A673 (cell line): ENCODE results near the gene LRRC71. TPM values are rescaled to one million over a fixed set of nuclear protein-coding genes. Genes with fewer than 3 reads are reported as not detected.

Source experiments
- BruUV-seq: library from RNA; stranded (reverse); fragments of 400-500 nt; replicated peaks from 2 replicates; lab custom pipeline; 2021; lab: Mats Ljungman, UMichigan
- CTCF ChIA-PET: fragments of 300-600 bp; sonication (Branson Sonifier 250); formaldehyde crosslinking; loops from one replicate; lab custom pipeline; 2022; ENCODE audit warnings: antibody characterized with exemption; lab: Charles Lee
- POLR2A ChIA-PET: fragments of 300-600 bp; sonication (Branson Sonifier 250); formaldehyde crosslinking; loops from one replicate; lab custom pipeline; 2022; ENCODE audit warnings: antibody characterized with exemption; ENCODE audit not compliant: low non-redundant PET; lab: Charles Lee
- DNase-seq: peaks from one replicate; pipeline ENCODE4 v3.0.0-alpha.2; 2015; ENCODE audit warnings: low spot score
- H3K27ac ChIP-seq: fragments of 200-600 bp; sonication (generic); 2 replicates; pipeline ENCODE4 v1.5.1; 2016; ENCODE audit warnings: mixed run types, low read depth, mild to moderate bottlenecking, mixed read lengths, antibody characterized with exemption, low read length; ENCODE audit not compliant: poor library complexity, severe bottlenecking
- H3K27me3 ChIP-seq: fragments of 200-600 bp; sonication (generic); replicated peaks from 2 replicates; pipeline ENCODE4 v1.6.1; 2017; ENCODE audit warnings: mixed run types, low read depth, mild to moderate bottlenecking, mixed read lengths, antibody characterized with exemption, low read length; ENCODE audit not compliant: insufficient read depth, poor library complexity
- H3K36me3 ChIP-seq: fragments of 200-600 bp; sonication (generic); 2 replicates; pipeline ENCODE4 v1.6.1; 2016; ENCODE audit warnings: mixed run types, mild to moderate bottlenecking, mixed read lengths, antibody characterized with exemption, low read length; ENCODE audit not compliant: insufficient read depth, poor library complexity, severe bottlenecking
- H3K4me1 ChIP-seq: fragments of 200-600 bp; sonication (generic); 2 replicates; pipeline ENCODE4 v1.6.1; 2017; ENCODE audit warnings: mixed run types, mild to moderate bottlenecking, mixed read lengths, antibody characterized with exemption, low read length; ENCODE audit not compliant: insufficient read depth, poor library complexity, severe bottlenecking
- H3K4me3 ChIP-seq: fragments of 200-600 bp; sonication (generic); 2 replicates; pipeline ENCODE4 v1.5.1; 2016; ENCODE audit warnings: low read depth, mixed run types, mild to moderate bottlenecking, mixed read lengths, low read length; ENCODE audit not compliant: poor library complexity, severe bottlenecking
- H3K9me3 ChIP-seq: fragments of 200-600 bp; sonication (generic); 2 replicates; pipeline ENCODE4 v1.6.1; 2016; ENCODE audit warnings: mixed run types, low read depth, mild to moderate bottlenecking, mixed read lengths, antibody characterized with exemption, low read length; ENCODE audit not compliant: poor library complexity, severe bottlenecking
- CTCF ChIP-seq: fragments of 300-800, 200-600 bp; sonication (generic); conservative IDR thresholded peaks from 2 replicates; pipeline ENCODE4 v1.5.1; 2017; ENCODE audit warnings: low read depth, mild to moderate bottlenecking, antibody characterized with exemption, low read length, moderate library complexity, mixed read lengths
- EZH2 ChIP-seq: fragments of 200-600 bp; sonication (generic); IDR thresholded peaks from 2 replicates; pipeline ENCODE4 v1.6.1; 2017; ENCODE audit warnings: borderline replicate concordance, low read depth, mild to moderate bottlenecking, mixed read lengths, antibody characterized with exemption, low read length; ENCODE audit not compliant: poor library complexity, severe bottlenecking
- intact Hi-C: fragments of 100-400 bp; cut with micrococcal nuclease; formaldehyde crosslinking; loops from one replicate; pipeline ENCODE4 v1.10.0; 2022; ENCODE audit not compliant: unreplicated experiment
- total RNA-seq: library from RNA; stranded (reverse); gene quantifications from 2 replicates; pipeline ENCODE4 v1.2.3, GENCODE V29; 2021

Gene LRRC71
- total RNA-seq, 1 experiment from 2014 or later: not detected

- intact Hi-C loops: no loop called here
- CTCF ChIA-PET: interaction anchor here (0.6 kb wide), 1 partner anchor 42 kb away, joined by 4 read pairs; no protein-coding TSS in a partner anchor
- DNase-seq: no peak
- no peaks in the 10 kb centered on the region for H3K27me3 ChIP-seq
- POLR2A ChIA-PET: interaction anchor here (0.5 kb wide), 1 partner anchor 115 kb away, joined by 3 read pairs; no protein-coding TSS in a partner anchor
- no TSS peak for BruUV-seq
- no peak overlapping the region for H3K4me3 ChIP-seq
- no peaks in the 10 kb centered on the region for H3K4me1 ChIP-seq
- H3K27ac ChIP-seq: no peak overlapping the region
- peaks cover 5% of the 10 kb centered on the region for H3K36me3 ChIP-seq
- TF ChIP-seq EZH2 (no peak), CTCF (no peak)
- H3K9me3 ChIP-seq: no peaks in the 10 kb centered on the region
Observed at GRCh38 chr1:156936721-156937220, 16.3 kb downstream of the LRRC71 start.

- Histone ChIP-seq H3K27ac (no peak overlapping the region), H3K9me3 (no peaks in the 10 kb centered on the region), H3K4me3 (no peak overlapping the region), H3K27me3 (no peaks in the 10 kb centered on the region), H3K36me3 (peaks cover 5% of the 10 kb centered on the region), H3K4me1 (no peaks in the 10 kb centered on the region)
- DNase-seq: no peak
- intact Hi-C loops: no loop called here
- POLR2A ChIA-PET: no interaction called here
- TF ChIP-seq EZH2: no peak
- no peak for TF ChIP-seq CTCF
- CTCF ChIA-PET: no interaction called here
- BruUV-seq: no TSS peak
Observed at GRCh38 chr1:156937883-156938282, 17.5 kb downstream of the LRRC71 start.

GRCh38 chr1:156938813-156939212 is 18.4 kb downstream of the LRRC71 start:
- Histone ChIP-seq H3K36me3 (peaks cover 5% of the 10 kb centered on the region), H3K4me3 (no peak overlapping the region), H3K27ac (no peak overlapping the region), H3K9me3 (no peaks in the 10 kb centered on the region), H3K27me3 (no peaks in the 10 kb centered on the region), H3K4me1 (no peaks in the 10 kb centered on the region)
- intact Hi-C loops: no loop called here
- TF ChIP-seq EZH2 (no peak), CTCF (no peak)
- no TSS peak for BruUV-seq
- CTCF ChIA-PET: interaction anchor here (0.5 kb wide), 1 partner anchor 48 kb away, joined by 5 read pairs; no protein-coding TSS in a partner anchor
- POLR2A ChIA-PET: no interaction called here
- DNase-seq: no peak
